ENCODE results near the gene BTG1.

Gene BTG1

GRCh38 chr12:92156704-92157395 lies 11.2 kb upstream of the BTG1 start:
- no peak for TF ChIP-seq CTCF (IDR thresholded peaks at IDR 0.05; ENCODE audit: extremely low read depth, insufficient read depth, missing control alignments)
- in situ Hi-C loops (cut with MboI; ENCODE audit: low pct_unique_long_range_greater_than_20kb, low sequenced_read_pairs, unreplicated experiment): no loop called here
- DNase-seq (ENCODE audit: low spot score): no peak

- no peak for TF ChIP-seq CTCF (IDR thresholded peaks at IDR 0.05; ENCODE audit: extremely low read depth, insufficient read depth, missing control alignments)
- in situ Hi-C loops (cut with MboI; ENCODE audit: low pct_unique_long_range_greater_than_20kb, low sequenced_read_pairs, unreplicated experiment): no loop called here
- DNase-seq (ENCODE audit: low spot score): no peak
Measured at GRCh38 chr12:92156139-92156538, 10.5 kb upstream of the BTG1 start.

- DNase-seq (ENCODE audit: low spot score): no peak
- in situ Hi-C loops (cut with MboI; ENCODE audit: low pct_unique_long_range_greater_than_20kb, low sequenced_read_pairs, unreplicated experiment): no loop called here
- no peak for TF ChIP-seq CTCF (IDR thresholded peaks at IDR 0.05; ENCODE audit: extremely low read depth, insufficient read depth, missing control alignments)
Measured at GRCh38 chr12:92155733-92156132, 10.1 kb upstream of the BTG1 start.

GRCh38 chr12:92151916-92152315 lies 6.3 kb upstream of the BTG1 start:
- no peak for TF ChIP-seq CTCF (IDR thresholded peaks at IDR 0.05; ENCODE audit: extremely low read depth, insufficient read depth, missing control alignments)
- in situ Hi-C loops (cut with MboI; ENCODE audit: low pct_unique_long_range_greater_than_20kb, low sequenced_read_pairs, unreplicated experiment): no loop called here

GRCh38 chr12:92149563-92149962 lies 3.9 kb upstream of the BTG1 start:
- TF ChIP-seq CTCF (IDR thresholded peaks at IDR 0.05; ENCODE audit: extremely low read depth, insufficient read depth, missing control alignments): no peak
- in situ Hi-C loops (cut with MboI; ENCODE audit: low pct_unique_long_range_greater_than_20kb, low sequenced_read_pairs, unreplicated experiment): loop anchor here (25.0 kb wide), 2 partner anchors 562 to 762 kb away; no protein-coding TSS in a partner anchor
- DNase-seq (ENCODE audit: low spot score): no peak

More at GRCh38 chr12:92151916-92152315, 6.3 kb upstream of the BTG1 start:
- no peak for DNase-seq (ENCODE audit: low spot score)

- in situ Hi-C loops (cut with MboI; ENCODE audit: low pct_unique_long_range_greater_than_20kb, low sequenced_read_pairs, unreplicated experiment): loop anchor here (25.0 kb wide), 2 partner anchors 560 to 760 kb away; no protein-coding TSS in a partner anchor
- no peak for TF ChIP-seq CTCF (IDR thresholded peaks at IDR 0.05; ENCODE audit: extremely low read depth, insufficient read depth, missing control alignments)
- DNase-seq (ENCODE audit: low spot score): no peak
Measured at GRCh38 chr12:92147491-92147890, 1.8 kb upstream of the BTG1 start.
